ENCODE measurements around the gene UBE2N.

UBE2N gene

GRCh38 chr12:93375906-93376305 is 65.8 kb downstream of the UBE2N start:
- no peak for TF ChIP-seq POLR2AphosphoS5 (IDR thresholded peaks at IDR 0.05; ENCODE audit: low read depth, low read length)
- TF ChIP-seq REST (IDR thresholded peaks at IDR 0.05; ENCODE audit: insufficient read depth in 1 of 2, low read depth in 2 of 2, low read length in 2 of 2), result no peak
- TF ChIP-seq SIN3A (IDR thresholded peaks at IDR 0.05; ENCODE audit: borderline replicate concordance, insufficient read depth, low read length), result no peak
- no peak for TF ChIP-seq TAF1 (IDR thresholded peaks at IDR 0.05; ENCODE audit: borderline replicate concordance, insufficient read depth, low read length)
- no peak for TF ChIP-seq FOXP2 (optimal IDR thresholded peaks at IDR 0.05; ENCODE audit: borderline replicate concordance, extremely low read depth, extremely low read length, insufficient read depth)

GRCh38 chr12:93373961-93374656 is 67.6 kb downstream of the UBE2N start:
- TF ChIP-seq TAF1 (IDR thresholded peaks at IDR 0.05; ENCODE audit: borderline replicate concordance, insufficient read depth, low read length) (no peak), REST (IDR thresholded peaks at IDR 0.05; ENCODE audit: insufficient read depth in 1 of 2, low read depth in 2 of 2, low read length in 2 of 2) (no peak)

GRCh38 chr12:93370947-93371346 is 70.8 kb downstream of the UBE2N start:
- TF ChIP-seq POLR2AphosphoS5 (IDR thresholded peaks at IDR 0.05; ENCODE audit: low read depth, low read length) (no peak), SIN3A (IDR thresholded peaks at IDR 0.05; ENCODE audit: borderline replicate concordance, insufficient read depth, low read length) (no peak), FOXP2 (optimal IDR thresholded peaks at IDR 0.05; ENCODE audit: borderline replicate concordance, extremely low read depth, extremely low read length, insufficient read depth) (no peak), TAF1 (IDR thresholded peaks at IDR 0.05; ENCODE audit: borderline replicate concordance, insufficient read depth, low read length) (no peak), REST (IDR thresholded peaks at IDR 0.05; ENCODE audit: insufficient read depth in 1 of 2, low read depth in 2 of 2, low read length in 2 of 2) (no peak)

GRCh38 chr12:93369505-93369904 is 72.2 kb downstream of the UBE2N start:
- TF ChIP-seq REST (IDR thresholded peaks at IDR 0.05; ENCODE audit: insufficient read depth in 1 of 2, low read depth in 2 of 2, low read length in 2 of 2), result no peak
- TF ChIP-seq SIN3A (IDR thresholded peaks at IDR 0.05; ENCODE audit: borderline replicate concordance, insufficient read depth, low read length), result no peak
- TF ChIP-seq POLR2AphosphoS5 (IDR thresholded peaks at IDR 0.05; ENCODE audit: low read depth, low read length), result no peak
- TF ChIP-seq TAF1 (IDR thresholded peaks at IDR 0.05; ENCODE audit: borderline replicate concordance, insufficient read depth, low read length), result no peak
- no peak for TF ChIP-seq FOXP2 (optimal IDR thresholded peaks at IDR 0.05; ENCODE audit: borderline replicate concordance, extremely low read depth, extremely low read length, insufficient read depth)

GRCh38 chr12:93368766-93369165 is 73.0 kb downstream of the UBE2N start:
- TF ChIP-seq POLR2AphosphoS5 (IDR thresholded peaks at IDR 0.05; ENCODE audit: low read depth, low read length) (no peak), SIN3A (IDR thresholded peaks at IDR 0.05; ENCODE audit: borderline replicate concordance, insufficient read depth, low read length) (no peak), TAF1 (IDR thresholded peaks at IDR 0.05; ENCODE audit: borderline replicate concordance, insufficient read depth, low read length) (no peak), FOXP2 (optimal IDR thresholded peaks at IDR 0.05; ENCODE audit: borderline replicate concordance, extremely low read depth, extremely low read length, insufficient read depth) (no peak), REST (IDR thresholded peaks at IDR 0.05; ENCODE audit: insufficient read depth in 1 of 2, low read depth in 2 of 2, low read length in 2 of 2) (no peak)
